BLaER1 treated with 17β-estradiol and CSF1 and Interleukin-3, amounts not matched to agents 10 nM and 100 nM (cell line): ENCODE data around the gene EP400.
A peak's percentile ranks its signal among the peaks of the same experiment; 100 is the strongest.

ENCODE experiments used
- H3K27ac ChIP-seq, 11 experiments: shearing (Covaris generic); formaldehyde crosslinking; 2 replicates each; pipeline ENCODE4 v1.8.1; 2022
- H3K27me3 ChIP-seq, 11 experiments: shearing (Covaris generic); formaldehyde crosslinking; 2 replicates each; pipeline ENCODE4 v1.8.1; 2022
- H3K36me3 ChIP-seq, 11 experiments: shearing (Covaris generic); formaldehyde crosslinking; 2 replicates each; pipeline ENCODE4 v1.8.1; 2022
- H3K4me1 ChIP-seq, 10 experiments: shearing (Covaris generic); formaldehyde crosslinking; 2 replicates each; pipeline ENCODE4 v1.8.1; 2022
- H3K4me2 ChIP-seq, 11 experiments: shearing (Covaris generic); formaldehyde crosslinking; 2 replicates each; pipeline ENCODE4 v1.8.1; 2022
- H3K4me3 ChIP-seq, 10 experiments: shearing (Covaris generic); formaldehyde crosslinking; 2 replicates each; pipeline ENCODE4 v1.8.1; 2022
- H3K9ac ChIP-seq, 11 experiments: shearing (Covaris generic); formaldehyde crosslinking; 2 replicates each; pipeline ENCODE4 v1.8.1; 2022
- H3K9me3 ChIP-seq, 11 experiments: shearing (Covaris generic); formaldehyde crosslinking; replicated peaks in 1 of 11; 2 replicates each; pipeline ENCODE4 v1.8.1; 2022
- H4K20me1 ChIP-seq, 11 experiments: shearing (Covaris generic); formaldehyde crosslinking; 2 replicates each; pipeline ENCODE4 v1.8.1; 2022
- Cebpa-rat ChIP-seq, 11 experiments: shearing (Covaris generic); IDR thresholded peaks; 2 replicates each; pipeline ENCODE4 v1.8.1; 2022

The EP400 gene

DNA sequence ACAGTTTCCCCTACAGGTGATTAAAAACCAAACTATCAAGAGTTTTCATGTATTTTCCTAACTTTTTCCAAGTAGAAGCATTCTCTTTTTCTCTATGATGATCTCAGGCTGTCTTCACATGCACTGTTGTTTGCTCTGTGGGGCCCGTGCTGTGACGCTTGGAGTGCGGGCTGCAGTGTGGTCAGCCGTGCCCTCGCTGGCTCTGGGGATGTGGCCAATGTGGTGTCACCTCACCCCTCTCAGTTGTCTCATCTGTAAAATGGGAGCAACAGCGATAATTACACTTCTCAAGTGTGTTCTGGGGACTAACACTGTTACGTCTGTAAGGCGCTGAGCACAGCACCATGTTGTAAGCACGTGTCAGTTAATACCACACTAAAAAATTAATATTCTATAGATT lies 165.8 kb downstream of the EP400 start:
- Histone ChIP-seq H3K9me3 (peaks cover 0 to 7% (median 0%) of the 10 kb centered on the region in 11 experiments; a peak in 1 of 22 replicates), H3K4me3 (no peak overlapping the region), H3K36me3 (peaks cover 24 to 57% (median 45%) of the 10 kb centered on the region in 11 experiments; a peak in 21 of 22 replicates), H4K20me1 (peaks cover 0 to 51% (median 0%) of the 10 kb centered on the region in 11 experiments; a peak in 6 of 22 replicates), H3K4me2 (peak overlapping the region in 6 of 11 experiments; percentile 43 to 93 (median 78); a peak in 10 of 22 replicates), H3K9ac (peak overlapping the region in 1 of 11 experiments; percentile 29; a peak in 1 of 22 replicates), H3K4me1 (peaks cover 35 to 100% (median 94%) of the 10 kb centered on the region in 10 experiments), H3K27me3 (peaks cover 0 to 30% (median 0%) of the 10 kb centered on the region in 11 experiments; a peak in 7 of 22 replicates), H3K27ac (peak overlapping the region in 2 of 11 experiments; percentile 57 to 64; a peak in 3 of 22 replicates)
- TF ChIP-seq Cebpa-rat (IDR thresholded peaks at IDR 0.05), result no peak

DNA sequence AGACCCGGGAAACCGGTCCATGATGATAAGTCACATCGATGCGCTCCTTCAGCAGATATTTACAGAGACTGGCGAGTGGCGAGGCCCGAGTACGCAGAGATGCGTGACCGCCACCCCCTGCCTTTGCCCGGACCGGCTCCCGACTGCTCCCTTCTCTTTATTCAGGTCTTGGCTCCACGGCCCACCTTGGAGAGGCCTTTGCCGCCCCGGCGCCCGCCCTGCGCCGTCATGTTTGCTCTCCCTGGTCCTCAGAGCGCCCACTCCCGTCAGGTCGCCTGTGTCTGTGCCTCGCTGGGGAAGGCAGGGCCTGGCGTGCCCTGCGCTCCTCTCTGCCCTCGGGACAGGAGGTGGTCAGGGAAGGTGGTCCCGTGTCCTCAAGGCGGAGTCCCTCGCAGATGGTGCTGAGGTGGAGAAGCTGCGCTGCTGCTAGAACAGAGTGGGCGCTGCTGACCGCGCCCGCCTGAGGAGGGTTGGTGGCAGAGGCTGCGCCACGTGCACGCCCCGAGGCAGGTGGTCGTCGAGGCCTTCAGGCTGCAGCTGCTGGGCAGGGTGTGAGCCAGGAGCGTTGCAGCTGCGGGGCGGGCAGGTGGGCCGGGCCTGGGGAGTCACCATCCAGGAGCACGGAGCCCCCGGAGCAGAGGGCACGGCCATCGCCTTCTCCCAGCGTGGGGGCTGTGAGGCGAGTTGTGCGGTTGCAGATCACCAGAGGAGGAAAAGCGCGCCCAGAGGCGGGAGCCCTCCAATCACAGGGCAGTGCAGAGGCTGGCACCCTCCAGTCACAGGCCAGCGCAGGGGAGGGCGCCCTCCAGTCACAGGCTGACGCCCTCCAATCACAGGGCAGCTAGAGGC lies 167.2 kb downstream of the EP400 start:
- Histone ChIP-seq H3K9me3 (peaks cover 0 to 7% (median 0%) of the 10 kb centered on the region in 11 experiments; a peak in 1 of 22 replicates), H3K4me3 (no peak overlapping the region), H4K20me1 (peaks cover 0 to 41% (median 0%) of the 10 kb centered on the region in 11 experiments; a peak in 6 of 22 replicates), H3K36me3 (peaks cover 27 to 57% (median 44%) of the 10 kb centered on the region in 11 experiments), H3K4me1 (peaks cover 28 to 100% (median 86%) of the 10 kb centered on the region in 10 experiments), H3K9ac (peak overlapping the region in 2 of 11 experiments; percentile 11 to 74; a peak in 1 of 22 replicates), H3K4me2 (peak overlapping the region in 9 of 11 experiments; percentile 33 to 99 (median 92); a peak in 15 of 22 replicates), H3K27me3 (peaks cover 0 to 30% (median 0%) of the 10 kb centered on the region in 11 experiments; a peak in 7 of 22 replicates), H3K27ac (peak overlapping the region in 4 of 11 experiments; percentile 52 to 83 (median 72); a peak in 7 of 22 replicates)
- no peak for TF ChIP-seq Cebpa-rat (IDR thresholded peaks at IDR 0.05)

DNA sequence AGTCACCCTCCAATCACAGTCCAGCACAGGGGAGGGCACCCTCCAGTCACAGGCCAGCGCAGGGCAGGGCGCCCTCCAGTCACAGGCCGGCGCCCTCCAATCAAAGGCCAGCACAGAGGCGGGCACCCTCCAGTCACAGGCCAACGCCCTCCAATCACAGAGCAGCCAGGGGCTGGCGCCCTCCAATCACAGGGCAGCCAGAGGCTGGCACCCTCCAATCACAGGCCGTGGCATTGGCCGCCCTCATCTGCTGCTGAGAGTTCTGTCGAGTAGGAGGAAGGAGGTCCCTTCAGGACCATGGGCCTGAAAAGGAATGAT lies 167.8 kb downstream of the EP400 start:
- Histone ChIP-seq H3K36me3 (peaks cover 29 to 63% (median 48%) of the 10 kb centered on the region in 11 experiments), H3K9ac (peak overlapping the region in 3 of 11 experiments; percentile 68 to 74 (median 73); a peak in 3 of 22 replicates), H3K4me3 (no peak overlapping the region), H3K4me1 (peaks cover 24 to 100% (median 81%) of the 10 kb centered on the region in 10 experiments), H3K9me3 (peaks cover 0 to 7% (median 0%) of the 10 kb centered on the region in 11 experiments; a peak in 1 of 22 replicates), H3K27me3 (peaks cover 0 to 30% (median 0%) of the 10 kb centered on the region in 11 experiments; a peak in 7 of 22 replicates), H4K20me1 (peaks cover 0 to 39% (median 0%) of the 10 kb centered on the region in 11 experiments; a peak in 6 of 22 replicates), H3K27ac (peak overlapping the region in 4 of 11 experiments; percentile 52 to 83 (median 72); a peak in 8 of 22 replicates), H3K4me2 (peak overlapping the region in 9 of 11 experiments; percentile 33 to 99 (median 92); a peak in 16 of 22 replicates)
- no peak for TF ChIP-seq Cebpa-rat (IDR thresholded peaks at IDR 0.05)

DNA sequence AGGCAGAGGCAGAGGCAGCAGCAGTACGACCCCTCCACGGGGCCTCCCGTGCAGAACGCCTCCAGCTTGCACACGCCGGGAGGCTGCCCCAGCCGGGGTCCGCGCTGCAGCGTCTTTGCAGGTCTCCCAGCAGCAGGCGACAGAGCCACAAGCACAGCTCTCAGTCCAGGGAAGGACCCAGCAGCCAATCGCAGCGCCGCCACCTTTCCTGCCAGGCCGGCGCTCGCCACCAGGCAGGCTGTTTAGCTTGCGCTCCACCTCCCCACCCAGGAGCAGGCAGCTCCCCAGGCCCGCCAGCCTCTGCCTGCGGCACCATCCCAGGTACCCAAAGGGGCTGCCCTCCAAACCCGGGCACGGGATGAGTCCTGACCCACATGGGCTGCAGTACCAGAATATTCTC lies 169.1 kb downstream of the EP400 start:
- Histone ChIP-seq H3K27ac (peak overlapping the region in 4 of 11 experiments; percentile 52 to 83 (median 72); a peak in 8 of 22 replicates), H3K9ac (peak overlapping the region in 7 of 11 experiments; percentile 20 to 74 (median 49); a peak in 13 of 22 replicates), H3K4me2 (peak overlapping the region; percentile 71 to 99 (median 91)), H3K9me3 (peaks cover 0 to 7% (median 0%) of the 10 kb centered on the region in 11 experiments; a peak in 1 of 22 replicates), H3K27me3 (peaks cover 0 to 30% (median 0%) of the 10 kb centered on the region in 11 experiments; a peak in 7 of 22 replicates), H3K36me3 (peaks cover 29 to 70% (median 56%) of the 10 kb centered on the region in 11 experiments), H3K4me1 (peaks cover 15 to 86% (median 67%) of the 10 kb centered on the region in 10 experiments), H4K20me1 (peaks cover 0 to 39% (median 0%) of the 10 kb centered on the region in 11 experiments; a peak in 6 of 22 replicates), H3K4me3 (peak overlapping the region in 9 of 10 experiments; percentile 9 to 52 (median 42); a peak in 14 of 20 replicates)
- no peak for TF ChIP-seq Cebpa-rat (IDR thresholded peaks at IDR 0.05)

GRCh38 chr12:132121283-132121682 lies 171.5 kb downstream of the EP400 start:
- peaks cover 15 to 74% (median 52%) of the 10 kb centered on the region in 10 experiments for H3K4me1 ChIP-seq
- peaks cover 0 to 7% (median 0%) of the 10 kb centered on the region in 11 experiments; a peak in 1 of 22 replicates for H3K9me3 ChIP-seq
- no peak for TF ChIP-seq Cebpa-rat (IDR thresholded peaks at IDR 0.05)
- H3K4me3 ChIP-seq, result no peak overlapping the region
- H3K27me3 ChIP-seq, result peaks cover 0 to 30% (median 0%) of the 10 kb centered on the region in 11 experiments; a peak in 7 of 22 replicates
- no peak overlapping the region for H3K9ac ChIP-seq
- H4K20me1 ChIP-seq, result peaks cover 0 to 36% (median 0%) of the 10 kb centered on the region in 11 experiments; a peak in 6 of 22 replicates
- H3K27ac ChIP-seq, result no peak overlapping the region
- H3K36me3 ChIP-seq, result peaks cover 33 to 71% (median 60%) of the 10 kb centered on the region in 11 experiments
- H3K4me2 ChIP-seq, result peak overlapping the region in 3 of 11 experiments; percentile 86 to 93 (median 92); a peak in 5 of 22 replicates

- Histone ChIP-seq H3K27me3 (peaks cover 0 to 12% (median 0%) of the 10 kb centered on the region in 11 experiments; a peak in 6 of 22 replicates), H3K9ac (peak overlapping the region in 2 of 11 experiments; percentile 39 to 51; a peak in 3 of 22 replicates), H3K4me3 (no peak overlapping the region), H3K4me1 (peaks cover 2 to 46% (median 23%) of the 10 kb centered on the region in 10 experiments; a peak in 19 of 20 replicates), H3K27ac (peak overlapping the region in 4 of 11 experiments; percentile 29 to 54 (median 49); a peak in 5 of 22 replicates), H4K20me1 (peaks cover 0 to 19% (median 0%) of the 10 kb centered on the region in 11 experiments; a peak in 3 of 22 replicates), H3K4me2 (peak overlapping the region in 6 of 11 experiments; percentile 7 to 44 (median 16); a peak in 8 of 22 replicates), H3K9me3 (peaks cover 8 to 19% (median 16%) of the 10 kb centered on the region in 11 experiments; a peak in 19 of 22 replicates), H3K36me3 (peaks cover 49 to 80% (median 72%) of the 10 kb centered on the region in 11 experiments)
- no peak for TF ChIP-seq Cebpa-rat (IDR thresholded peaks at IDR 0.05)
Observed at GRCh38 chr12:132123970-132124765, 174.4 kb downstream of the EP400 start.

GRCh38 chr12:132124766-132125425 lies 175.2 kb downstream of the EP400 start:
- peaks cover 8 to 19% (median 16%) of the 10 kb centered on the region in 11 experiments; a peak in 19 of 22 replicates for H3K9me3 ChIP-seq
- TF ChIP-seq Cebpa-rat (IDR thresholded peaks at IDR 0.05), result no peak
- peak overlapping the region in 4 of 11 experiments; percentile 29 to 54 (median 49); a peak in 5 of 22 replicates for H3K27ac ChIP-seq
- H3K4me1 ChIP-seq, result peaks cover 0 to 38% (median 15%) of the 10 kb centered on the region in 10 experiments; a peak in 16 of 20 replicates
- H3K4me3 ChIP-seq, result no peak overlapping the region
- H3K36me3 ChIP-seq, result peaks cover 49 to 81% (median 73%) of the 10 kb centered on the region in 11 experiments
- peak overlapping the region in 2 of 11 experiments; percentile 39 to 51; a peak in 3 of 22 replicates for H3K9ac ChIP-seq
- H4K20me1 ChIP-seq, result peaks cover 0 to 12% (median 0%) of the 10 kb centered on the region in 11 experiments; a peak in 3 of 22 replicates
- H3K4me2 ChIP-seq, result peak overlapping the region in 6 of 11 experiments; percentile 7 to 44 (median 16); a peak in 8 of 22 replicates
- peaks cover 0 to 5% (median 0%) of the 10 kb centered on the region in 11 experiments; a peak in 3 of 22 replicates for H3K27me3 ChIP-seq
